Activated CD4-positive, alpha-beta T cell treated with anti-CD3 and anti-CD28 coated beads for 48 hours (primary cell): Measurements from ENCODE around the gene AHRR.
A peak's percentile ranks its signal among the peaks of the same experiment; 100 is the strongest.
"Not testable (repeated sequence)": the region's sequence is repeated elsewhere in the genome, so short reads cannot be mapped to it uniquely, and the experiment has no call there.

Experiments used
- DNase-seq: peaks from one replicate; pipeline ENCODE4 v3.0.0-alpha.2; 2020

The AHRR gene

DNA sequence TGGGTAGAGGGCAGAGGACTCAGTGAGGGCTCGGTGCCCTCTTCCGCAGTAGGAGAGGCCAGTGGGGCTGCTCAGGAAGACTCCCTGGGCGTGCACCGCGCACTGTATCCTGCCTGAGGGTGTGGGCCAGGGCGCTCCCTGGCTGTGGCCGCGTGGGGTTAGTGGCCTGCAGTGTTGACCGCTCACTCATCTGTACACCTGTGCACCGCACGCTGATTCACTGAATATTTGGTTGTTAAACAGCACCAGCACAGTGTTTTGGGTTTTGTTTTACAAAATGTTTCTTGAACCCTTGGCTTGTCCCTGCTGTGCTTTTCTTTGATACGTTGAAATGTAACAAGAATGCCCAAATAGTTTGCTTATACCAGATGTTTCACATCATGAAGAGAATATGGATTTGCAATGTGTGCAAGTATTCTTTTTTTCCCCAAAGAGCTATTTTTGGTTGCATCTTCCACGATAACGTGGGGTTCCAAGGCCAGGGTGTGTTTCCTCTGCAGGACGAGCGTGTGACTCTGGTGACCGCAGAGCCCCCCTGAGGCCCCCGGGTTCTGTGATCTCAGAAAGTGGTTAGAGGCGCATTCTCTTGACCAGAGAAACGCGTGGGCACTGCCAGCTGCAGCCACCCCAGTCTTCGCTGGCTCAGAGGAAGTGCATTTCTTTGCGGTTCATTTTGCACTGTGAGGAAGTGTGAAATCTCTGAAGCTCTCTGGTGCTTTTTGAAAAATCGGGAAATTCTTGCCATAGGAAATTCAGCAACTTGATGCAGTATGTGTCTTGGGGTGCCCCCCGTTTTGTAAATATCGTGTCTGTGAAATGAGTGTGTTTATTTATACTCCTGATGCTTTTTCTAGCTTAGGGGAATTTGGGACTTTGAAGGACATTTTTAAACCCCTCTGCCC lies 46.9 kb downstream of the AHRR start:
- DNase-seq, result no peak

- DNase-seq, result no peak
Observed at GRCh38 chr5:369151-369868, 47.8 kb downstream of the AHRR start.

- not testable (repeated sequence) for DNase-seq
Observed at GRCh38 chr5:369869-370236, 48.3 kb downstream of the AHRR start.

DNA sequence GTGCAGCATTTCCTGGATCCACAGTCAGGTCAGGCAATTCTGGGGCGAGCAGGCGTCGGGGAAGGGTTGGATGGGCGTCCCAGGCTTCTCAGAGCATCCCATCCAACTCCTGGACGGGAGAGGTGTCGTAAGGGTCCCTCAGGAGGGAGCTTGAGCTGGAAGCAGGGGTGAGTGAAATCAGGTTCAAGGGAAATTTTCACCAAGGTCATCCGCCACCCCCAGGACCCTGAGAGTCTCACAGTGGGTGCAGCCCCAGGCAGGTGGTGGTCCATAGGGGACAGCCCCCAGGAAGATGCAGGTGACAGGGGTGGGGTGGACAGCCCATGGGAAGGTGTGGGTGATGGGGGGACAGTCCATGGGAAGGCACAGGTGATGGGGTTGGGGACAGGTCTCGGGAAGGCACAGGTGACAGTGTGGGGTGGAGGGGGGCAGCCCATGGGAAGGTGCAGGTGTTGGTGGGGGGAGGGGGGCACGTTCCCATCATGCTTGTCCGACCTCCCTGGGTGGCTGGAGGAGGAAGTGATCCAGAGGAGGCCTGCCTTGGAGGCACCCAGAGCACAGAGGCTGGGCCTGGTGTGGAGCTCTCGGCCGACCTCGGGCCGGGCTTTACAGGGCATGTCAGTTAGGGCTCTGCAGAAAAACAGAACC lies 48.9 kb downstream of the AHRR start:
- no peak for DNase-seq

DNA sequence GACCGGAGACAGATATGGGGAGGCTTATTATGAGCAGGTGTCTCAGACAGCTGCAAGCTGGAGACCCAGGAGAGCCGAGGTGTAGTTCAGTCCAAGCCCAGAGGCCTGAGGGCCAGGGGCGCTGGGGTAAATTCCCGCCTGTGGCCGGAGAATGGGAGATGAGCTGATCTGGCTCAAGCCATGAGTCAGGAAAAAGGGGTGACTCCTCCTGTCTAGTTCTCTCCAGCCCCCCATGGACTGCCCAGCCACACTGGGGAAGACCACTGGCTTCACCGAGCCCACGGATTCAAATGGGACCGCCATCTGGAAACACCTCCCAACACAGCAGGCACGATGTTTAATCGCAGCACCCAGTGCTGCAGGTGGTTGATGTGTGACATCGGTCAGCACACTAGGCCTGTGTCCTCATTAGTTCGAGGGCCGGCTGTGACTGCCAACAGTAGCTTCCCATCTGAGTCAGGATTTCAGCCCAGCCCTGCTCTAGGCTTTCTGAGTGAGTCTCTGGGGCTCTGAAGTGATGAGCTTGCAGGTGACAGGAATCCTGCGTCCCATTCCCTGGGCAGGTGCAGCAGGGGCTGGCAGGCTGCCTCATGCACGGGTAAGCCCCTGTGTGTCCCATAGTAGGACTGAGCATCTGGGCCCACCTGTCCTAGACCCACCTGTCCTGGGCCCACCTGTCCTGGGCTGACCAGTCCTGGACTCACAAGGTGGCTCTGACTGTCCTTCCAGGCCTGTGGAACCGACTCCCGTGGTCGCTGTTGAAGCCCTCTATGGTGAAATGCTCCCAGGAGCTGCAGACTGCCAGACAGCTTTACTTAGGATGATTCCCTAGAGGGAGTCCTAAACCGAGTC lies 49.7 kb downstream of the AHRR start:
- no peak for DNase-seq

- no peak for DNase-seq
Observed at GRCh38 chr5:371811-372555, 50.5 kb downstream of the AHRR start.

DNA sequence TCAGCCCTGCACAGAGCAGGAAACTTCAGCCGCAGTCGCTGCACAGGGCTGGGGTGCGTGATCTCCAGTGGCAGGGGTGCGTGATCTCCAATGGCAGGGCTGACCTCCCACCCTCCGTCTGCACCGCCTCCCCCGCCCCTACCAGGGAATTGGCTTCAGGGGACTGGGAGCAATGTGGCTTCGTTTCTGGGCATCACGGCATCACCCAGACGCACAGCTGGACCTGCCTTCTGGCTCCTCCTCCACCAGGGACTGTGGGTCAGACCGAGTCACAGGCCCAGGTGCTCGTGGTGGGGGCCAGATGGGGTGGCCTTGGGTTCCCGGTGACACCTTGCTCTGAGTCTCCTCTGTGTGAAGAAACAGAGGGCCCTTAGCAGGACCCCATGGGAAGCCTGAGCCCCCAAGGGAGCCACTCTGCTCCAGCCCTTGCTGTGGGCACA lies 51.1 kb downstream of the AHRR start:
- DNase-seq, result no peak

DNA sequence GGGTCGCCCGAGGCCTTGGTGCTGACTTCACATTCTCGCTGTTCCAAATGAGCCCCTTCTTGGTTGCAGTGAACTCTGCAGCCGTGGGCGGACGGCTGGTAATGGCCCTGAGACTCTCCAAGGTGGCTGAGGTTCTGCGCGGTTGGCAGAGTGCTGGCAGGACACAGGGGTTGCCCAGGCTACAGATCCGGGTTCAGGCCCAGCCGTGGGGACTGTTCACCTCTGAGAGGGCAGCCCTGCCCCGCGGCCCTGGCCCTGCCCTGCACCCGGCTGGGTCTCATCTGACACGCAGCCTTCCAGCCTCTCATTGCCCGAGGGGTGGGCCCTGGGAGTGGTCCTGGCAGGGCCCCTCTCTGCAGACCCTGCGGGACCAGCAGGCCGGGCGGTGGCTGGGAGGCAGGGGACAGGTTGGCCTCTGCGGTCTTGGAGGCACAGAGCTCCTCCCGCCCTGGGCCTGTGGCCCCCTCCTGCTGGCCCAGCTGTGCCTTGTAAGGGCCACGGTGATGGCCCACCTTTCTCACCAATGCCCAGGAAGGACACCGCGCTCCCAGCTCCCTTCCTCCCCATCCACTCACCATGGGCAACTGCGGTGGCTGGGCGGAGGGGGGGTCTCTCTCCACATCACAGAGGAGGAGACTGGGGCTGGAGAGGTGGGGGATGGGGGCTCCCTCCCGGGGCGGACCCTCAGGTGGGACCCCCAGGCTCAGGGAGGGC lies 51.6 kb downstream of the AHRR start:
- DNase-seq, result no peak

GRCh38 chr5:373710-374602 lies 52.4 kb downstream of the AHRR start:
- DNase-seq, result peak; percentile 85

DNA sequence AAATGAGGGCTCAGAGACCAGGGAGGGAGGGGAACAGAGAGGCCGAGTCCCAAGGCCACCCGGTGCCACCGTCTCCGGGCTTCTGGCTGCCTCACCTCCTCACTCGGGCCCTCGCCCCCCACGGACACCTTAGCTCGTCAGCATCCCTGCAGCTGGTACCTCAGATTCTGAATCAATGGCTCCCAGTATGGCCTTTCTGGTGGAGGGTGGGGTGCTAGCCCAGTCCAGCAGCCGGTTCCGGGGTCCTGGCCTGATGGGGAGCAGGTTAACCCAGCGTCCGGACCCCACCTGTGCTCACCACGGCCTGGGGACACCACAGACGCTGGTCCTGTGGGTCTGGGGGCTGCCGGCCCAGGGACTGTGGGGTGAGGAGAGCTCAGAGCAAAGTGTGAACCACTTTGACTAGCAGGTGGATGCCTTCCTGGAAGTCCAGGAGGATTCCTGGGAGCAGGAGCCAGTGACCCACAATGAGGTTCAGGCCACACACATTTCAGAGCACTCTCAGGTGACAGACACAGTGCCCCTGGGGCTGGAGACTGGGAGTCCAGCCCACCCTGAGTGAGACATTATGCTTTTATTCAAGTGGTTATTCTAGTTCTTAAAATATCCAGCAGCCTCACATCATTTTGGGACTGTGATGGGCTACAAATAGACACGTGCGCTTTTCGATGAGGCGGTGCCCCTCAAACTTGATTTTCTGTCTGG lies 53.3 kb downstream of the AHRR start:
- no peak for DNase-seq

- DNase-seq, result no peak
Observed at GRCh38 chr5:375336-375920, 53.9 kb downstream of the AHRR start.

DNA sequence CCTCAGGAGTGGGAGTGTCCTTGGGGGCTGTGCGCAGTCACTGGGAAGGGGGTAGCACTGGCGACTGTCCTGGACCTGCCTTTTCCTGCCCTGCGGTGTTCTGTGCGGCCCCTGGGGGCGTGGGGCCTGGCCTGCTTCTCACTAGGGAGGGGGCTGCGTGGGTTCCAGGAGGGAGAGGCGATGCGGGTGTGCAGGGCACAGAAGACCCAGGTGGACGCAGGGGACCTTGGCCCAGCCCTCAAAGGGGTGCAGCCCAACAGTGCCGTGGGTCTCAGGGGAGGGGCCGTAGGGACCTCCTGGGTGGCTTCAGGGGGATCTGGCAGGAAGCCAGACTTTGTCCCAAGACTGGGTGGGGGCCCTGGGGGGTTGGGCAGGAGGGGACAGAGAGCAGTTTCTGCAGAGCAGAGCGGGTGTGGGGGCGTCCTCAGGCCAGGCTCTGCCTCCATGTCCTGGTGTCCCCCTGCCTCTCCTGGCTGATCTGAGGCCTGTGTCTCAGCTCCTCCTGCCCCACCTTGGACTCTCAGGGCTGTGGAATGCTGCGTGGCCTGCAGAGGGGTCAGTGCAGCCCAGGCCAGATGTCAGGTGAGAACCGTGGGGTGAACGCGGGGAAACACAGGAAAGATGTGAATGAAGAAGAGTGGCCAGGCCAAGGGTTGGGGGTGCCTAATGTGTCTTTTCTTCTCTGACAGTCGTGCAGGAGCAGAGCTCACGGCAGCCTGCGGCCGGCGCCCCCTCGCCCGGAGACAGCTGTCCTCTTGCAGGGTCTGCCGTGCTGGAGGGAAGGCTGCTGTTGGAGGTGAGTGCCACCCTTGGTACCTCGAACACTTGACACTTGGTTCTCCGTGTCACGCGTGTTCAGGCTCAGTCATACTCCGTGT lies 54.6 kb downstream of the AHRR start:
- no peak for DNase-seq

- no peak for DNase-seq
Observed at GRCh38 chr5:376799-377325, 55.3 kb downstream of the AHRR start.

GRCh38 chr5:377326-377981 lies 55.9 kb downstream of the AHRR start:
- DNase-seq, result no peak

- DNase-seq, result peak; percentile 62
Observed at GRCh38 chr5:378301-378891, 56.9 kb downstream of the AHRR start.

DNA sequence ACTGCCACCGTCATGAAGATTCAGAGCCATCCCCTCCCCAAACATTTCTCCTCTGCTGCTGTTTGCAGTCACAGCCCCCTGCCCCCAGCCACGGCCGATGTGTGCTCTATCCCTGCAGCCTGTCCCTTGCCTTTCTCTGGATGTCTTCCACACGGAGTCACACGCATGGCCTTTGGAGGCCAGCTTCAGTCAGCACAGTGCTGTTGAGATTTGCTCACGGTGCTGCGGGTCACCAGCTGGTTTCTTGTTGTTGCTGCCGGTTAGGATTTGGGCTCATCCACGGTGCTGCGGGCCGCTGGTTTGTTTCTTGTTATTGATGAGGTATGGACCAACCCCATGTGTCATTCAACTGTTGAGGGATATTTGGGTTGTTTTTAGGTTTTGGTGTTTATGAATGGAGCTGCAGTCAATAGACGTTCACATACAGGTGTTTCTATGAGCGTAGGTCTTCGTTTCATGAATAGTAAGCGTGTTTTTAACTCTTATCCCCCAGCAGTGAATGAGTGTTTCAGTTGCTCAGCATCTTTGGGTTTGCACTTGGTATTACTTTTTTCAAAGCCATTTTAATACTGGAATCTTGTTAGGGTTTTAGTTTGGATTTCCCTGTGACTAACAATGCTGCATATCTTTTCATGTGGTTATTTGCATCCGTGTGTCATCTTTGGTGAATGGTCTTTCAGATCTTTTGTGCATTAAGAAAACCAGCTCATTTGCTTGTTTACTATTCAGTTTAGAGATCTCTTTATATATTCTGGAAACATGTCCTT lies 57.6 kb downstream of the AHRR start:
- no peak for DNase-seq
